NCI-H1436 treated with DMSO at 0.1 percent for 48 hours (cell line): ENCODE results near the gene INHBB.

Experiments
- DNase-seq: peaks from one replicate; lab custom pipeline; 2025; lab: John Stamatoyannopoulos, UW

INHBB gene

DNA sequence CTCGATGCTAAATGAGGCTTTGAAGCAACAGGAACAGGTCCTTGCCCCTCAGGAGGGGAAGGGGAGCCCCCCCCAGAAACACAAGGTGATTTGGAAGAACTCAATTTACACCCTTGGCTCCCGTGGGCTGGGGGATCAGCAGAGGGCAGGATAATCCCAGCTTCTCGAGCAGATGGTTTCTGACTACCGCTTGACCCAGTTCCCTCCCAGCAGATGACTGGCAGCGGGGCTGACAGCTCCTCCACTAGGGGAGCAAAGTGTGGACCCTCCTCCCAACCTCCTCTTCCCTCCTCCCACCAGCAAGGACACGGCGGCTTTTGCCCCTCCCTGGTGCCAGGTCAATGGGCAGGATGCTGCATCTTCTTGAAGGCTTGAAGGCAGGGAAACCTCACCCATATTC, 3.5 kb upstream of the INHBB start:
- DNase-seq = no peak

- DNase-seq = no peak
These were observed 2.9 kb upstream of the INHBB start for GRCh38 chr2:120343100-120343432.

DNA sequence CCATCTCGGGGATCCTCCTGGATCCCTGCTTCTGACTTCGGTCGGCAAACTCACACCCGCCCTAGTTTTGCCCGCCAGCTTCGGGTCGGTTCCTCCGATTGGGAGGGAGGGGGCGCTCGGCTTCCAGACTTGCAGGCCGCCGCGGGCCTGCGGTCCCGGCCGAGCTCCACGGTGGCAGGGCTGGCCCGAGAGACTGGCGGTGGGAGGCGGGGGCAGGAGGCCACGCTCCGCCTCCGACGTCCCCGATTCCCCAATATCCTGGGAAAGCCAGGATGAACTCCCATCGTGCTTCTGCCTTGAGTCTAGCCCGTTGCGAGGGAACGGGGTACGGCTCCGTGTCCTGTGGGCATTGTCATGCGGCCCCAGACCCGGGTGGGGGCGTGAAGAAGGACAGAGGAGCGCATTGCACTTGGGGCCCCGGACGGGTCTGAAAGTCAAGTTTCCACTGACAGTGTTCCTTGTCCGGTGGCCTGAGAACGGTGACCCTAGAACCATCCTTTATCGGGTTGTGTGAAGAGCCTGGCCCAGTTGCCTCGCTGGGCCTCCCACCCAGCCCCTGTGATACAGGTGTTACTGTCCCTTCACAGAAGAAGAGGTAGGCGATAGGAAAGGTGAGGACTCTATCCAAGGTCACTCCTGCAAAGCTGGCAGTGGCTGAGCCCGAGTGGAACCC, 2.4 kb upstream of the INHBB start:
- no peak for DNase-seq

- DNase-seq = no peak
These were observed 1.5 kb upstream of the INHBB start for GRCh38 chr2:120344214-120344975.

DNA sequence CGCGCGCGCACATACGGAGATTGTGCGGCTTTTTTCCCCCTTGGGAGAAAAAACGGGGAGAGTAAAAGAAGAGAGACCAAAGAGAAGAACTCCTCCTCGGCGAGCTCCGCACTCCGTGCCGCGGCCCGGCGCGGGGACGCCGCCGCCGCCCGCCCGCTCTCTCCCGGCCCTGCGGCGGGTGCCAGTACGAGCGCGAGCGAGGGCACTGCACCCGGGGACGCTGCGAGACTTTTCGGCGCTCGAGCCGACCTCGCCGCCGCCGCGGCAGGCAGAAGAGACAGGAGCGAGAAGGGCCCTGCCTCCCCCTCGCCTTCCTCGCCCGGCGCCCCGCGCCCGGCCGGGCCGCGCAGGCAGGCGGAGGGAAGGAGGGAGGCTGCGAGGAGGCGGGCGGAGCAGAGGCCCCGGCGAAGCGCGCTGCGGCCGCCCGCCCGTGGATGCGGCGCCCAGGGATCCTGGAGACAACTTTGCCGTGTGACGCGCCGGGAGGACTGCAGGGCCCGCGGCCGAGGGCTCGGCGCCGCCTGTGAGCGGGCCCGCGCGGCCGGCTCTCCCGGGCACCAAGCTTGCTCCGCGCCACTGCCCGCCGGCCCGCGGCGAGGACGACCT, 857 bp upstream of the INHBB start:
- DNase-seq = no peak

- DNase-seq = no peak
These were observed 328 bp upstream of the INHBB start for GRCh38 chr2:120345608-120346007.

DNA sequence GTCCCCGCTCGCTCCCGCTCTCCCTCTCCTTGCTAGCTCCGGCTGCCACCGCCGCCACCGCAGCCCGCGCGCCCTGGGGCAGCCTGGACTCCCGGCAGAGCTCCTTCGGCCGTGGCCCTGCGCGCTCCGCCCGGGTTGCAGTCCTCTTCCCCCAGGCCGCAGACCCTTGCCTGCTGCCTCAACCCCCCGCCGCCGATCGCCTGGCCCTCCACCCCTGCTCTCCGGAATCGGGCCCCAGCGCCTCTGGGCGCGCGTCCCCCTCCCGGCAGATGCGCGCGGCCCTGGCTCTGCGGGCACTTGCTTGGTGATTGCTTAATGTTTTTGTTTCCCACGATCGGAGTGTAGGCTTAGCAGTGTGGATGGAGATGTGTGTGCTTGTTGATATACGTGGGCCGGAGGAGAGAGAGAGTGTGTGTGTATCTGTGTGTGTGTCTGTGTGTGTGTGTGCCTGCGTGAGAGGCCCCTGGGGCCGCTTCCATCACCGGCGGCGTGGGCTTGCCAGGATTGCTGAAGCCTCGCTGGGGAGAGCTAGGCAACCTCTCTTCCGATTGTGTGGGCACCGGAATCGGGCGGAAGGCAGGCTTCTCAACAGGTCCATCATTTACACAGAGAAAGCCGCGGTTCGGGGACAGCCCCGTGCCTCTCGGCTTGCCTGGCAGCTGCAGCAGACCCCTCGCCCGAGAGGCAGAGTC, 877 bp downstream of the INHBB start:
- no peak for DNase-seq

DNA sequence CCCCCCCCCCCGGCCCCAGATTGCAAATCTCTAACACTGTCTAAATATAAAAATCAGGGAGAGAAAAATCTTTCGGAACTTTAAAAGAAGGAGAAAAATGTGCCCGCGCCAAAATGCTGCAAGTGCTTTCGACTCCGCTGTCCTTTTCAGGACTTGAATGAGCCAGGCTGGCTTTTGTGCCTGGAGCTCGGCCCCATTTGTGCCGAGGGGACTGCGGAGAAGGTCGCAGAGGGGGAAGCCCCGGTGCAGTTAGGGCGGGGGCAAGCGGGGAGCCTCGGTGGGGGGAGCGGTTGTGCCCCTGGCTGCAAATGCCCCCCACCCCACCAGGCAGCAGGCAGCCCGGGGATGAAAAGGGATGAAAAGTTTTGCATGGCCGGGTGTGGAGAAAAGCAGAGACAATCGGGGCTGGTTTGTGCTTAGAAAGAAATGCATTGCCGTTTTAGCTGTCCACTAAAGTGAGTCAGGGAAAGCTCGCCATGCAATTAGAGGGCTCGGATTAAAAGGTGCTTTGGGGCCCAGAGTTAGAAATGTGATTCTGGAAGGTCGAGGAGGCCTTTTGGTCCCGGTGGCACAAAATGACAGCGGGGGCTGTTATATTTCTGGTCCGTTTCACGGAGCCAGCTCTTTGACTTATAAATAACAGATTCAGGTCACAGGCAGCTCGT, 1.6 kb downstream of the INHBB start:
- no peak for DNase-seq

- no peak for DNase-seq
These were observed 2.3 kb downstream of the INHBB start for GRCh38 chr2:120348134-120348736.

DNA sequence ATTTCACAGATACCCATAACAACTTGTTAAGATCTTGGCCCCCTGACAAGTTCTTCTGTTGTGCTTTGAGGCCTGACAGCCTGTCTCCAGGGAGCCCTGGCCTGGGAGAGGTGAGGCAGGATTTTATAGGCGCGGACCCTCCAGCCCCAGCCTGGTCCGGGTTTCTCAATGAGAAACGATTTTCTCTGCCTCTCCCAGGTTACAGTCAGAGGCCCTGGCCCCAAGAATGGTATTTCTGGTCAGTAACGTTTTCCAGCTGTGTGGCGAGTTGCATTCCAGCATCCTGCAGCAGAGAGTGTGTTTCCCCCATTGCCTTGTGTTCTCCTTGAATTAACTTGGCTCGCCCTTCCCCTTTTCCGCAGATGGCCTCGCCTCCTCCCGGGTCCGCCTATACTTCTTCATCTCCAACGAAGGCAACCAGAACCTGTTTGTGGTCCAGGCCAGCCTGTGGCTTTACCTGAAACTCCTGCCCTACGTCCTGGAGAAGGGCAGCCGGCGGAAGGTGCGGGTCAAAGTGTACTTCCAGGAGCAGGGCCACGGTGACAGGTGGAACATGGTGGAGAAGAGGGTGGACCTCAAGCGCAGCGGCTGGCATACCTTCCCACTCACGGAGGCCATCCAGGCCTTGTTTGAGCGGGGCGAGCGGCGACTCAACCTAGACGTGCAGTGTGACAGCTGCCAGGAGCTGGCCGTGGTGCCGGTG, 3.0 kb downstream of the INHBB start:
- DNase-seq = no peak

- no peak for DNase-seq
These were observed 3.5 kb downstream of the INHBB start for GRCh38 chr2:120349440-120349921.

DNA sequence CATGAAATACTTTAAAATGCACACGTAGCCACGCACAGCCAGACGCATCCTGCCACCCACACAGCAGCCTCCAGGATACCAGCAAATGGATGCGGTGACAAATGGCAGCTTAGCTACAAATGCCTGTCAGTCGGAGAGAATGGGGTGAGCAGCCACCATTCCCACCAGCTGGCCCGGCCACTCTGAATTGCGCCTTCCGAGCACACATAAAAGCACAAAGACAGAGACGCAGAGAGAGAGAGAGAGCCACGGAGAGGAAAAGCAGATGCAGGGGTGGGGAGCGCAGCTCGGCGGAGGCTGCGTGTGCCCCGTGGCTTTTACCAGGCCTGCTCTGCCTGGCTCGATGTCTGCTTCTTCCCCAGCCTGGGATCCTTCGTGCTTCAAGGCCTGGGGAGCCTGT, 4.1 kb downstream of the INHBB start:
- DNase-seq = no peak

GRCh38 chr2:120350801-120351320, 4.9 kb downstream of the INHBB start:
- DNase-seq = no peak

DNA sequence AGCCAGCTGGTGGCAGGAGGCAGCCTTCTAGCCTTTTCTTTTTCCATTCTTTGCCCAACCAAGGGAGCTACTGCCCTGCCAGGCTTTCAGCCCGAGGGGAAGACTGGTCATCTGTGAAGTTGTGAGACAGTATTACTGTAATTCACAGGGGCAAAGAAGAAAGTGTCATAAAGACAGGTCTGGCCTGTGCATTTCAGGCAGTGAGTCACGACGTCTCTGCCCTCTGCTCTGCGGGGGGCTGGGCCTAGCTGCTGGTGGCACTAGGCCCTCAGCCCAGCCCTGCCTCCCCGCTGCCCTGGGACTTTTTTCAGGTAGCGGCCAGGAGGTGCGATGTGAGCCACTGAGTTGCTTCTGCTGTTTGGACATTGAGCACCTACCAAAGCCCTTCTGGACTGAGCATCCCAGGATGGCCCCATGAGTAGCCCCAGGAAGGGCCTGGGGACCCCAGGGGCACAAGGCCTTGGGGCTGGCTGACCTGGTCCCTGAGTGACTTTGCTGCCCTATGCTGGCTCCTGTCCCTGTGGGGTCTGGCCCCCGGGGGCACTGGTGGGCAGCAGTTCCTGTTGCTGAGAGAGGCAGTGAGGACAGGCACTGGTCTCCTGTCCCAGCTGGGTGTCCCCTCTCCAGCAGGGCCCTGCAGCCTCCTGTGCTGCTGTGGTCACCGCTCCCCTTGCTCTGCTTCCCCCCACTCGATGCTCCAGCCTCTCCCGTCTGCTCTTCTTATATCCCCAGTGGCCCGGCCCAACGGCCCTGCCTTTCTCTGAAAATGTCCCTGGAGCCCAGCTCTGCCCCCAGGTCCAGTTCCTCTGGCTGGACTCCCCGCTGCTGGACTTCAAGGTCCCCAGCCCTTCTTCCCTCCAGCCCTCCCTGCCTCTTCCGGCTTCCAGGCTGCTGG, 7.0 kb downstream of the INHBB start:
- DNase-seq = no peak

DNA sequence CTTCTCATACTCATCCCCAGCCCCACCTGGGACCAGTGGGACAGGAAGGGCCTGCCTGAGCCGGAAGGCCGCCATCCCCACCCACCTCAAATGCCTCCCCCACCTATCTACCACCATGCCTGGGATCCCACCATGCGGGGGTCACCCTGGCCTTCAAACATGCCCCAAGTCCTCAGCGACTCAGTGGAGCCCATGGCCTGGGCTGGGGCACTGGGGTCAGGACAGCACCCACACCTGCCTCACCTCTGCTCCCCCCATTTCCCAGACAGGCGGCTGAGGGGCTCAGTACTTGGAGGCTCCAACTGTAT, 7.6 kb downstream of the INHBB start:
- no peak for DNase-seq

DNA sequence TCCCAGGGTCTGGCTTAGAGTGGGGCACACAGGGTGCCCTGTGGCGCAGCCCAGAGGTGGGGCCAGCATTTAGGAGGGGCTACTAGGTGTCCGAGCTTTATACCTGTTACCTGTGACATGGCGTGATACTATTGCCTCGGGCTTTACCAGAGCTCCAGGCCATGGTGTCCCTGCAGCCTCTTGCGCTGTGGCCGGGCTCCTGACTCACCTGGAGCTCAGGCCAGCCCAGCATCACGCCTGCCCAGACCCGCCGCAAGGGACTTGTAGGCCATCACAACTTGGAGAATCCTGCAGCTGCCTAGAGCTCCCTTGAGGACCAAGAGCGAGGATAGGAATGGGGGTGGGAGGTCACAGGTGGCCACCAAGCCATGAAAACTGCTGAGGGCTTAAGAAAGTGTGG, 8.0 kb downstream of the INHBB start:
- DNase-seq = no peak

DNA sequence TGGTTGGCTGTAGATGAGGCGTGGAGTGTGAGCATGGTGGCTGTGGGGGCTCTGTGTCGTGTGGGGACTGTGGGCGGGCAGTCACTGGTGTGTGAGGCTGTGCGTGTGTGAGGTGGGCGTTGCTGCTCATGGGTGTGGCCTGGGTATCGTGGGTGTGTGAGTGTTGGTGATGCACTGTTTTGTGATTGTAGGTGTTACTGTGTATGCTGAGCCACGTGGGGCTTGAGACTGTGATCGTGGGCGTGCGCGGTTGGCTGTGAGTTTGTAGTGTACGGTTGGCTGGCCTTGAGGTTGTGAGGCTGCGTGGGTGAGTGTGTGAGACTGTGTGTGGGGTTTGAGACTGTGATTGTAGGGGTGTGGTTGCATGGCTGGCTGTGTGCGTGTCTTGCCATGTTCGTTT, 8.5 kb downstream of the INHBB start:
- DNase-seq = no peak

GRCh38 chr2:120354935-120355779, 9.2 kb downstream of the INHBB start:
- DNase-seq = no peak

GRCh38 chr2:120355780-120356266, 9.9 kb downstream of the INHBB start:
- DNase-seq = no peak
